Tibial nerve (tissue), 4 donors: ENCODE data around the gene STOM. TPM values are rescaled to one million over a fixed set of nuclear protein-coding genes. Genes with fewer than 3 reads are reported as not detected.

Experiments used
- DNase-seq, 2 donors: peaks; one replicate each; pipeline ENCODE4 v3.0.0-alpha.2; 2019; ENCODE audit warnings: low spot score in 2 of 2
- H3K27ac ChIP-seq, 4 donors: fragments of 200-600 bp; sonication (generic) in 3 of 4; one replicate each; pipeline ENCODE4 v1.5.1; 2017 to 2019; ENCODE audit warnings: mild to moderate bottlenecking in 1 of 4
- H3K27me3 ChIP-seq, 2 donors: fragments of 200-600 bp; sonication (generic) in 1 of 2; one replicate each; pipeline versions ENCODE4 v1.5.1 to v1.6.0; 2017 to 2019
- H3K36me3 ChIP-seq, 3 donors: fragments of 200-600 bp; sonication (generic); one replicate each; pipeline ENCODE4 v1.5.1; 2018 to 2019
- H3K4me1 ChIP-seq, 4 donors: fragments of 200-600 bp; sonication (generic) in 3 of 4; one replicate each; pipeline ENCODE4 v1.5.1; 2017 to 2019
- H3K4me3 ChIP-seq, 4 donors: fragments of 200-600 bp; sonication (generic) in 3 of 4; one replicate each; pipeline ENCODE4 v1.5.1; 2017 to 2019; ENCODE audit warnings: mild to moderate bottlenecking in 1 of 4, moderate library complexity in 1 of 4
- H3K9me3 ChIP-seq, 4 donors: fragments of 200-600 bp; sonication (generic) in 3 of 4; one replicate each; pipeline ENCODE4 v1.5.1; 2017 to 2019
- EP300 ChIP-seq, 2 donors: sonication (generic); formaldehyde crosslinking; IDR thresholded peaks; one replicate each; pipeline ENCODE4 v1.6.1; 2017; ENCODE audit warnings: antibody characterized with exemption in 2 of 2, mild to moderate bottlenecking in 1 of 2
- POLR2A ChIP-seq, 2 donors: fragments of 450-650 bp; IDR thresholded peaks; one replicate each; pipeline ENCODE4 v1.6.1; 2017; ENCODE audit warnings: antibody characterized with exemption in 2 of 2, mild to moderate bottlenecking in 2 of 2, moderate library complexity in 2 of 2
- WGBS, 2 donors: methylation state at CpG; one replicate each; pipeline ENCODE4 v1.1.5; 2018; 5-methylcytosine and 5-hydroxymethylcytosine counted together
- total RNA-seq, 4 donors: library from RNA; depleted of rRNA; stranded (reverse); fragments of >200 nt; gene quantifications; one replicate each; pipeline ENCODE4 v1.1.0, GENCODE V29; 2016
- TF ChIP-seq, protein P1 (sequence below), 5 experiments: fragments of 200-600 bp in 3 of 5; fragments of 450-650 bp in 2 of 5; sonication (generic) in 3 of 5; IDR thresholded peaks; one replicate each; pipeline ENCODE4 v1.5.1; 2016 to 2019; ENCODE audit warnings: antibody characterized with exemption in 5 of 5, mild to moderate bottlenecking in 3 of 5, moderate library complexity in 2 of 5

STOM gene
- total RNA-seq, 4 donors from 2014 or later = 164 to 310 (median 232) TPM

DNA sequence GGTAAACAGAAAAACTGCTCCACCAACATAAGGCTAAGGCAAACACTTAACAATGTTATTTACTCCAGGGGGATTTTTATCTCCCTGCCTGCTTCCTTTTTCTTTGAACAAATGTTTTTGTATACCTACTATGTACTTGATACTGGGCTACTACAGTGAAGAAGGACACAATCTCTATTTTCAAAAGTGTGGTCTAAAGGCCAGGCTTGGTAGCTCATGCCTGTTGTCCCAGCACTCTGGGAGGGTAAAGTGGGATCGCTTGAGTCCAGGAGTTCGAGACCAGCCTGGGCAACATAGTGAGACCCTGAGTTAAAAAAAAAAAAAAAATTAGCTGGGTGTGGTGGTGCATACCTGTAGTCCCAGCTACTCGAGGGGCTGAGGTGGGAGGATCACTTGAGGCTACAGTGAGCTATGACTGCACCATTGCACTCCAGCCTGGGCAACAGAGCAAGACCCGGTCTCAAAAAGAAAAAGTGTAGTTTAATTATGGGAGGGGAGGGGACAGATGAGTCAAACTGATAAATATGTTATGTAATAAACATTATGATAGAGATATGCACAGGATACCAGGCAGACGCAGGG lies 3.3 kb downstream of the STOM start:
- H3K27me3 ChIP-seq = no peaks in the 10 kb centered on the region
- 81 to 86% methylated on average over 5 of the region's 5 CpGs for WGBS, 2 donors
- no peak for TF ChIP-seq POLR2A (IDR thresholded peaks at IDR 0.05)
- TF ChIP-seq EP300 (IDR thresholded peaks at IDR 0.05) = no peak
- TF ChIP-seq, protein P1, sequence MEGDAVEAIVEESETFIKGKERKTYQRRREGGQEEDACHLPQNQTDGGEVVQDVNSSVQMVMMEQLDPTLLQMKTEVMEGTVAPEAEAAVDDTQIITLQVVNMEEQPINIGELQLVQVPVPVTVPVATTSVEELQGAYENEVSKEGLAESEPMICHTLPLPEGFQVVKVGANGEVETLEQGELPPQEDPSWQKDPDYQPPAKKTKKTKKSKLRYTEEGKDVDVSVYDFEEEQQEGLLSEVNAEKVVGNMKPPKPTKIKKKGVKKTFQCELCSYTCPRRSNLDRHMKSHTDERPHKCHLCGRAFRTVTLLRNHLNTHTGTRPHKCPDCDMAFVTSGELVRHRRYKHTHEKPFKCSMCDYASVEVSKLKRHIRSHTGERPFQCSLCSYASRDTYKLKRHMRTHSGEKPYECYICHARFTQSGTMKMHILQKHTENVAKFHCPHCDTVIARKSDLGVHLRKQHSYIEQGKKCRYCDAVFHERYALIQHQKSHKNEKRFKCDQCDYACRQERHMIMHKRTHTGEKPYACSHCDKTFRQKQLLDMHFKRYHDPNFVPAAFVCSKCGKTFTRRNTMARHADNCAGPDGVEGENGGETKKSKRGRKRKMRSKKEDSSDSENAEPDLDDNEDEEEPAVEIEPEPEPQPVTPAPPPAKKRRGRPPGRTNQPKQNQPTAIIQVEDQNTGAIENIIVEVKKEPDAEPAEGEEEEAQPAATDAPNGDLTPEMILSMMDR (IDR thresholded peaks at IDR 0.05) = no peak
- peak overlapping the region; percentile 13 to 98 (median 72) for H3K27ac ChIP-seq
- no peaks in the 10 kb centered on the region for H3K9me3 ChIP-seq
- no peaks in the 10 kb centered on the region for H3K36me3 ChIP-seq
- DNase-seq = no peak
- peak overlapping the region in 1 of 4 donors; percentile 88 for H3K4me3 ChIP-seq
- peaks cover 0 to 86% (median 46%) of the 10 kb centered on the region in 4 donors for H3K4me1 ChIP-seq

DNA sequence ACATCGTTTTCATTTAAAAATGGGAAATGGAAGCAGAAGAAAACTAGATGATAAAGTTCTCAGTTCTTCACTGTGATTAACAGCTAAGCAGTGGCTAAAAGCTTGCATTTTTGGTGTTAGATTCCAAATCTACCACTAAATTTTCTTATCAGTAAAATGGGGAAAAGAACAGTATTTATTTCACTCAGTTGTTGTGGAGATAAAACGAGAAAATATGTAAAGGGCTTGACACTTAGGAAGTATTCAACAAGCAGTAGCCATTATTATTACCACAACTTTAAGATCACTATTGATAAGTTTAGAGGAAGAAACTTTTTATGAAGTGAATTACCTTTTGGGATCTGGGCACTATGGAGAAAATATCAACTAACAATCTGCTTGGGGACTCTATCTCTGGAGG lies 4.5 kb downstream of the STOM start:
- H3K9me3 ChIP-seq = no peaks in the 10 kb centered on the region
- TF ChIP-seq EP300 (IDR thresholded peaks at IDR 0.05) (no peak), POLR2A (IDR thresholded peaks at IDR 0.05) (no peak)
- TF ChIP-seq, protein P1 (IDR thresholded peaks at IDR 0.05) = no peak
- peaks cover 0 to 86% (median 54%) of the 10 kb centered on the region in 4 donors for H3K4me1 ChIP-seq
- H3K27ac ChIP-seq = peak overlapping the region; percentile 49 to 98 (median 78)
- H3K27me3 ChIP-seq = no peaks in the 10 kb centered on the region
- 30 to 61% methylated on average over 2 of the region's 2 CpGs for WGBS, 2 donors
- H3K4me3 ChIP-seq = no peak overlapping the region
- H3K36me3 ChIP-seq = no peaks in the 10 kb centered on the region
- no peak for DNase-seq

DNA sequence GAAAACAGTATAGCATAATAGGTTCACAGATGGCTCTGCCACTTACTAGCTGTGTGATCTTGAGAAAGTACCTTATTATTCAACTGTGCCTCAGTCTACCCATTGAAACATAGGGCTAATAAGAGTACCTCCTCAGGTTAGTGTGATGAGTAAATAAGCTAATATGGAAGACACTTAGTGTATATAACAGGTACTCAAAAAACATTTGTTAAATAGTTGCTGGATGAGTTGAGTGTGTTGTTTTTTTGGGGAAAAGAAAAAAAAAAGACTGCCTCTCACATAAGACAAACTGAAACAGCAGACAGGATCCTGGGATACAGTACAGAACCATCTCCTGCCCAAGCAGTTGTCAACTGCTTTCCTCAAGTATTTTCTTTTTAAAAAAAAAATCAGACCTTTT lies 5.2 kb downstream of the STOM start:
- peak overlapping the region; percentile 49 to 98 (median 78) for H3K27ac ChIP-seq
- H3K4me3 ChIP-seq = no peak overlapping the region
- no peaks in the 10 kb centered on the region for H3K9me3 ChIP-seq
- TF ChIP-seq POLR2A (IDR thresholded peaks at IDR 0.05) (no peak), EP300 (IDR thresholded peaks at IDR 0.05) (no peak)
- TF ChIP-seq, protein P1 (IDR thresholded peaks at IDR 0.05) = no peak
- peaks cover 0 to 90% (median 56%) of the 10 kb centered on the region in 4 donors for H3K4me1 ChIP-seq
- DNase-seq = no peak
- no peaks in the 10 kb centered on the region for H3K27me3 ChIP-seq
- H3K36me3 ChIP-seq = no peaks in the 10 kb centered on the region

DNA sequence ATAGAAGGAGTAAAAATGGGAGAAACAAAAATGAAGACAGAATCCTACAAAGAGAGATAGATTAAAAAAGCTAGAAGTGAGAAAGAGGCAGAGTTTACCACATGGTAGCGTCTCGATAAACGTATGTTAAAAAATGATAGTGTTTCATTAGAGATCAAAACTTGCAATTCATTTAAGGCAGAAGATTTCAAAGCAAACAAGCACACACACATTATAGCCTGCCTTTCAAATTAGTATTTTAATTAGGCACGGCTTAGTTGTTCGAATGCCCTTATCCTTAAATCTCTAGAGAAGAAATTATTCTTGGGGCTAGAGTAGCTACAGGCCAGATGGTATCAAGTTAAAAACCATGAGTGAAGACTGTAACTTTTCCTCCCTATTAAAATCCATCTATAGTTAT lies 6.0 kb downstream of the STOM start:
- no peaks in the 10 kb centered on the region for H3K9me3 ChIP-seq
- TF ChIP-seq EP300 (IDR thresholded peaks at IDR 0.05) (no peak), POLR2A (IDR thresholded peaks at IDR 0.05) (no peak)
- TF ChIP-seq, protein P1 (IDR thresholded peaks at IDR 0.05) = no peak
- no peak for DNase-seq
- 68 to 76% methylated on average over 5 of the region's 5 CpGs for WGBS, 2 donors
- H3K4me3 ChIP-seq = no peak overlapping the region
- H3K27ac ChIP-seq = peak overlapping the region; percentile 49 to 98 (median 78)
- no peaks in the 10 kb centered on the region for H3K36me3 ChIP-seq
- no peaks in the 10 kb centered on the region for H3K27me3 ChIP-seq
- peaks cover 0 to 98% (median 60%) of the 10 kb centered on the region in 4 donors for H3K4me1 ChIP-seq

DNA sequence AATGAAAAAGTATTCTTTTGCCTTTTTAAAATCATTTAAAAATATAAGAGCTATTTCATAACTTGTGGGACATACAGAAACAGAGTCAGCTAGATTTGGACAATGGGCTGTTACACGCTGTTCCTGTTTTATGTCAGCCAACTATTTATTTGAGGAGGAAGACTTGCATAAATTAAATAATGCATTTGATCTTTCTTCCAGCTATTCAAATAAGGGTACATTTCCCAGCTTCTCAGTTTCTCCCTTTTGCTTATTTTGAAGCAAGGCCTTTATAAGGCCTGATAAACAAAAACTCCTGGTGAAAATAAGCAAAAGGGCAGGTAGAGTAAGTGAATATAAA lies 6.5 kb downstream of the STOM start:
- no peaks in the 10 kb centered on the region for H3K9me3 ChIP-seq
- DNase-seq = no peak
- peak overlapping the region; percentile 49 to 98 (median 78) for H3K27ac ChIP-seq
- no peak overlapping the region for H3K4me3 ChIP-seq
- H3K36me3 ChIP-seq = no peaks in the 10 kb centered on the region
- 13 to 15% methylated on average over 1 of the region's 1 CpG for WGBS, 2 donors
- TF ChIP-seq POLR2A (IDR thresholded peaks at IDR 0.05) (no peak), EP300 (IDR thresholded peaks at IDR 0.05) (no peak)
- TF ChIP-seq, protein P1 (IDR thresholded peaks at IDR 0.05) = no peak
- no peaks in the 10 kb centered on the region for H3K27me3 ChIP-seq
- peaks cover 0 to 100% (median 62%) of the 10 kb centered on the region in 4 donors for H3K4me1 ChIP-seq
